ENCODE results near the gene SPOUT1.

DNA sequence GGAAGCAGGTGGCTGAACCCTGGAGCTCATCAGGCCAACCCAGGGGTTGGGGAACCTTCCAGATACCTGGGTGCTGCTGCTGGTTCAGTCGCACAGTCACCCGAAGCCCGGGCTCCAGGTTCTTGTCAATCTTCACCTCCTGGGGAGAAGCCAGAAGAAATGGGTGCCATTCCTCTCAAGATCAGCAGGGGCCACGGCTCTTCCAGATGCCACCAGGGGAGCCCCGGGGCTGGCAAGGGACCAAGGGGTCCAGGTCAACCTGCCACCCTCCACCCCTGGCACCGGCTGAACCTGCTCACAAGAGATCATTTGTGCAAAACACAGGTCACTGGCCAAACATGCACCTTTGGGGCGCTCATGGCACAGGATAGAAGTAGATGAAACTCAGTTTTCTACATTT lies 4.7 kb downstream of the SPOUT1 start:
- no peak for TF ChIP-seq POLR2A (IDR thresholded peaks at IDR 0.05; ENCODE audit: low read length)
- TF ChIP-seq GATA1 (IDR thresholded peaks at IDR 0.05; ENCODE audit: low read depth, low read length): no peak
